Fibroblast of lung (primary cell): ENCODE results near the gene CROCC2.

Experiments
- CTCF ChIP-seq, 2 donors: IDR thresholded peaks in 1 of 2; conservative IDR thresholded peaks in 1 of 2; 1 replicate in 1 of 2; 2 replicates in 1 of 2; pipeline ENCODE4 v1.5.1; 2011 to 2012; ENCODE audit warnings: low read length in 2 of 2, control low read depth in 1 of 2, inconsistent platforms in 1 of 2, low read depth in 1 of 2, mild to moderate bottlenecking in 1 of 2
- EZH2 ChIP-seq: IDR thresholded peaks from 2 replicates; pipeline ENCODE4 v1.5.1; 2012; ENCODE audit warnings: low read length, control low read depth, mild to moderate bottlenecking; ENCODE audit errors: missing control alignments

GRCh38 chr2:240889601-240890560, 16.3 kb upstream of the CROCC2 start:
- TF ChIP-seq CTCF (conservative IDR thresholded peaks at IDR 0.05 in 1 of 2, IDR thresholded peaks at IDR 0.05 in 1 of 2; ENCODE audit: low read depth in 1 of 2, low read length in 2 of 2), result no peak
- TF ChIP-seq EZH2, result no peak
